Measurements from ENCODE around the gene RALGAPA2. TPM values are rescaled to one million over a fixed set of nuclear protein-coding genes. Genes with fewer than 3 reads are reported as not detected.

The RALGAPA2 gene
- total RNA-seq, 1 donor = 10.8 TPM

- TF ChIP-seq CTCF (IDR thresholded peaks at IDR 0.05; ENCODE audit: insufficient read depth, low read length) = no peak
Measured at GRCh38 chr20:20731000-20731944, 18.8 kb upstream of the RALGAPA2 start.

GRCh38 chr20:20729563-20729962, 17.1 kb upstream of the RALGAPA2 start:
- no peak for DNase-seq (ENCODE audit: low read depth)
- H3K4me3 ChIP-seq (ENCODE audit: low read depth, low read length) = no peak overlapping the region
- no peak for TF ChIP-seq CTCF (IDR thresholded peaks at IDR 0.05; ENCODE audit: insufficient read depth, low read length)

More at GRCh38 chr20:20731000-20731944, 18.8 kb upstream of the RALGAPA2 start:
- H3K4me3 ChIP-seq (ENCODE audit: low read depth, low read length) = no peak overlapping the region
- DNase-seq (ENCODE audit: low read depth) = peak; percentile 47

GRCh38 chr20:20721489-20721888, 9.0 kb upstream of the RALGAPA2 start:
- no peak for DNase-seq (ENCODE audit: low read depth)
- no peak for TF ChIP-seq CTCF (IDR thresholded peaks at IDR 0.05; ENCODE audit: insufficient read depth, low read length)
- no peak overlapping the region for H3K4me3 ChIP-seq (ENCODE audit: low read depth, low read length)

GRCh38 chr20:20720158-20720557, 7.7 kb upstream of the RALGAPA2 start:
- no peak for DNase-seq (ENCODE audit: low read depth)
- no peak overlapping the region for H3K4me3 ChIP-seq (ENCODE audit: low read depth, low read length)
- no peak for TF ChIP-seq CTCF (IDR thresholded peaks at IDR 0.05; ENCODE audit: insufficient read depth, low read length)

- no peak overlapping the region for H3K4me3 ChIP-seq (ENCODE audit: low read depth, low read length)
- TF ChIP-seq CTCF (IDR thresholded peaks at IDR 0.05; ENCODE audit: insufficient read depth, low read length) = no peak
- DNase-seq (ENCODE audit: low read depth) = no peak
Measured at GRCh38 chr20:20719411-20719810, 7.0 kb upstream of the RALGAPA2 start.

- H3K4me3 ChIP-seq (ENCODE audit: low read depth, low read length) = peak overlapping the region; percentile 75
- no peak for DNase-seq (ENCODE audit: low read depth)
- no peak for TF ChIP-seq CTCF (IDR thresholded peaks at IDR 0.05; ENCODE audit: insufficient read depth, low read length)
Measured at GRCh38 chr20:20713244-20713765, 861 bp upstream of the RALGAPA2 start.

Data from fibroblast of the aortic adventitia (primary cell).